HepG2 (cell line): Measurements from ENCODE around the gene CFAP61. TPM values are rescaled to one million over a fixed set of nuclear protein-coding genes. Genes with fewer than 3 reads are reported as not detected.

Experiments
- ATAC-seq: fragments of 200-7000 bp; cut with Tn5 transposase; 3 replicates; pipeline ENCODE4 v1.9.1; 2020; ENCODE audit warnings: mild to moderate bottlenecking, moderate library complexity
- BruUV-seq: library from RNA; stranded (reverse); fragments of 400-500 nt; replicated peaks from 2 replicates; lab custom pipeline; 2021; lab: Mats Ljungman, UMichigan
- CTCF ChIA-PET: fragments of 300-600 bp; formaldehyde crosslinking; extraction: SDS; loops from one replicate; lab custom pipeline; 2021; ENCODE audit warnings: low total read pairs, inconsistent platforms, low intra/inter-chr PET ratio; lab: Yijun Ruan, JAX
- POLR2A ChIA-PET: fragments of 350-600 bp; sonication (Branson Sonifier 250); formaldehyde crosslinking; loops from one replicate; lab custom pipeline; 2020; ENCODE audit warnings: antibody characterized with exemption, inconsistent platforms; lab: Yijun Ruan, JAX
- DNase-seq: peaks from one replicate; pipeline ENCODE4 v3.0.0-alpha.2; 2015; ENCODE audit warnings: low spot score
- FAIRE-seq: peaks from 3 replicates; lab custom pipeline; 2011; peaks lifted over from hg19 to GRCh38; lab: Jason Lieb, UNC
- H2AFZ ChIP-seq: one replicate; pipeline ENCODE4 v1.6.1; 2011; ENCODE audit warnings: low read length, inconsistent platforms
- H3K27ac ChIP-seq: fragments of 300-600 bp; 3 replicates; pipeline ENCODE4 v1.8.0; 2011; ENCODE audit warnings: mixed run types, mild to moderate bottlenecking, mixed read lengths, low read length, inconsistent platforms; ENCODE audit not compliant: insufficient read depth; ENCODE audit errors: extremely low read length
- H3K27me3 ChIP-seq, 2 experiments: fragments of 200-600 bp in 1 of 2; 2 replicates in 1 of 2; 3 replicates in 1 of 2; pipeline versions ENCODE4 v1.6.0 to v1.8.0; 2011; ENCODE audit warnings: low read length in 2 of 2, mild to moderate bottlenecking in 2 of 2, moderate library complexity in 2 of 2, inconsistent platforms in 1 of 2; ENCODE audit not compliant: insufficient read depth in 2 of 2, control insufficient read depth in 1 of 2
- H3K36me3 ChIP-seq, 2 experiments: fragments of 200-600 bp in 1 of 2; replicated peaks in 1 of 2; 2 replicates in 1 of 2; 3 replicates in 1 of 2; pipeline versions ENCODE4 v1.5.1 to v1.8.0; 2011; ENCODE audit warnings: low read length in 2 of 2, inconsistent platforms in 1 of 2; ENCODE audit not compliant: insufficient read depth in 2 of 2, control insufficient read depth in 1 of 2
- H3K4me1 ChIP-seq: 2 replicates; pipeline ENCODE4 v1.5.1; 2012; ENCODE audit warnings: low read length, inconsistent platforms; ENCODE audit not compliant: insufficient read depth
- H3K4me2 ChIP-seq: 2 replicates; pipeline ENCODE4 v1.6.0; 2011; ENCODE audit warnings: low read depth, low read length, inconsistent platforms
- H3K4me3 ChIP-seq, 3 experiments: fragments of 200-600 bp in 1 of 3; sonication (generic), shearing (Covaris generic) in 1 of 3; replicated peaks in 1 of 3; 2 replicates each; pipeline ENCODE4 v1.5.1; 2011 to 2016; ENCODE audit warnings: low read length in 3 of 3, inconsistent platforms in 2 of 3, low read depth in 2 of 3, mild to moderate bottlenecking in 2 of 3, control low read depth in 1 of 3, mixed read lengths in 1 of 3; ENCODE audit not compliant: insufficient read depth in 1 of 3
- H3K79me2 ChIP-seq: one replicate; pipeline ENCODE4 v1.6.1; 2011; ENCODE audit warnings: low read length, inconsistent platforms; ENCODE audit not compliant: insufficient read depth
- H3K9ac ChIP-seq: 2 replicates; pipeline ENCODE4 v1.6.0; 2011; ENCODE audit warnings: mild to moderate bottlenecking, low read depth, low read length, inconsistent platforms; ENCODE audit not compliant: insufficient read depth
- H3K9me3 ChIP-seq: 2 replicates; pipeline ENCODE4 v1.5.1; 2012; ENCODE audit warnings: mild to moderate bottlenecking, low read length
- H4K20me1 ChIP-seq: 2 replicates; pipeline ENCODE4 v1.6.0; 2011; ENCODE audit warnings: inconsistent platforms, mild to moderate bottlenecking, low read length, moderate library complexity; ENCODE audit not compliant: insufficient read depth
- ARHGAP35 ChIP-seq: sonication (generic); formaldehyde crosslinking; IDR thresholded peaks from 2 replicates; pipeline ENCODE4 v1.9.0; 2022; ENCODE audit warnings: mild to moderate bottlenecking, inconsistent platforms, moderate library complexity, missing genetic modification reagents, borderline replicate concordance
- PBX2 ChIP-seq: IDR thresholded peaks from 2 replicates; pipeline ENCODE4 v1.6.1; 2016; ENCODE audit warnings: control low read depth
- RAD51 ChIP-seq: fragments of 450-650 bp; IDR thresholded peaks from 2 replicates; pipeline ENCODE4 v1.6.1; 2016; ENCODE audit warnings: borderline replicate concordance
- RXRB ChIP-seq: IDR thresholded peaks from 2 replicates; pipeline ENCODE4 v1.6.1; 2016; ENCODE audit warnings: borderline replicate concordance, missing genetic modification reagents, missing compliant biosample characterization
- TAF1 ChIP-seq: sonication (generic); formaldehyde crosslinking; IDR thresholded peaks from 2 replicates; pipeline ENCODE4 v1.4.0; 2020; ENCODE audit warnings: missing genetic modification reagents
- USF2 ChIP-seq, 2 experiments: sonication (generic) in 1 of 2; formaldehyde crosslinking in 1 of 2; IDR thresholded peaks; 2 replicates each; pipeline versions ENCODE4 v1.5.1 to v1.6.1; 2011 to 2020; ENCODE audit warnings: borderline replicate concordance in 1 of 2, low read depth in 1 of 2, low read length in 1 of 2, mild to moderate bottlenecking in 1 of 2, missing genetic modification reagents in 1 of 2, moderate library complexity in 1 of 2
- ZNF121 ChIP-seq: sonication (generic); formaldehyde crosslinking; IDR thresholded peaks from 2 replicates; pipeline ENCODE4 v1.5.0; 2020; ENCODE audit warnings: mild to moderate bottlenecking, missing genetic modification reagents
- ZNF703 ChIP-seq: sonication (generic); formaldehyde crosslinking; IDR thresholded peaks from 2 replicates; pipeline ENCODE4 v1.5.1; 2020; ENCODE audit warnings: missing genetic modification reagents, mild to moderate bottlenecking, moderate library complexity, borderline replicate concordance
- ZNF781 ChIP-seq: sonication (generic); formaldehyde crosslinking; IDR thresholded peaks from 2 replicates; pipeline ENCODE4 v1.5.1; 2020; ENCODE audit warnings: borderline replicate concordance, mild to moderate bottlenecking, missing genetic modification reagents; ENCODE audit errors: not compliant biosample characterization
- WGBS: methylation state at CpG from one replicate; pipeline ENCODE4 v1.1.6; 2017; ENCODE audit warnings: low lambda C conversion rate; 5-methylcytosine and 5-hydroxymethylcytosine counted together
- in situ Hi-C: cut with HindIII; loops from 2 replicates; pipeline ENCODE4 v1.10.0; 2017; ENCODE audit warnings: low pct_unique_long_range_greater_than_20kb; ENCODE audit not compliant: extremely low pct_ligation_motif_present
- intact Hi-C: fragments of 100-400 bp; cut with micrococcal nuclease; formaldehyde crosslinking; loops from one replicate; pipeline ENCODE4 v1.10.0; 2022; ENCODE audit not compliant: unreplicated experiment
- polyA plus RNA-seq, 8 experiments: library from polyadenylated mRNA; depleted of rRNA in 3 of 8; stranded (reverse) in 7 of 8; unstranded in 1 of 8; fragments of >200 nt; fragmentation: Illumina TruSeq in 4 of 8; extraction: Trizol in 4 of 8; gene quantifications; 2 replicates each; pipeline versions ENCODE4 v1.2.1 to v1.2.3, GENCODE V29; 2011 to 2016; ENCODE audit warnings: low read depth in 4 of 8, missing spikeins in 1 of 8, mixed read lengths in 1 of 8; ENCODE audit not compliant: insufficient read depth in 1 of 8
- total RNA-seq, 5 experiments: library from RNA; depleted of rRNA; stranded (reverse); fragments of >200 nt; fragmentation: Illumina TruSeq; extraction: Trizol; gene quantifications; 2 replicates each; pipeline ENCODE4 v1.2.3, GENCODE V29; 2016; ENCODE audit warnings: low read depth in 1 of 5

The CFAP61 gene
- total and polyA plus RNA-seq, 2 of the 13 experiments (the other 11 are each of a cell fraction or from before 2014, with no cell fraction given), result 0.27 TPM; not detected in 1

GRCh38 chr20:20266552-20266951 is 214.2 kb downstream of the CFAP61 start:
- no peak overlapping the region for H3K27ac ChIP-seq
- no peaks in the 10 kb centered on the region for H3K4me1 ChIP-seq
- intact Hi-C loops (no loop called here), in situ Hi-C loops (no loop called here)
- ChIA-PET POLR2A (no interaction called here), CTCF (no interaction called here)
- no peak for ATAC-seq
- no peak overlapping the region for H3K4me2 ChIP-seq
- WGBS, result 11% methylated on average over 4 of the region's 4 CpGs
- H3K4me3 ChIP-seq, result no peak overlapping the region
- TF ChIP-seq USF2 (IDR thresholded peaks at IDR 0.05; ENCODE audit: low read depth, low read length), result peak; percentile 71; the same call in 1 of the 2 replicates
- no peak for TF ChIP-seq USF2 (CRISPR knock-in tag; IDR thresholded peaks at IDR 0.05; ENCODE audit: borderline replicate concordance)
- TF ChIP-seq RXRB (CRISPR knock-in tag), result no peak
- no peak for TF ChIP-seq PBX2
- peak; percentile 89 for TF ChIP-seq RAD51
- TF ChIP-seq ZNF703 (CRISPR knock-in tag), result no peak
- TF ChIP-seq ZNF121, result no peak
- no peak for TF ChIP-seq ZNF781 (CRISPR knock-in tag)
- no peak for TF ChIP-seq TAF1 (CRISPR knock-in tag)
- TF ChIP-seq ARHGAP35, result no peak
- H3K27me3 ChIP-seq, result no peaks in the 10 kb centered on the region; a peak in 1 of 5 replicates
- no peak overlapping the region for H2AFZ ChIP-seq
- DNase-seq, result no peak
- H3K36me3 ChIP-seq, result no peaks in the 10 kb centered on the region
- no peaks in the 10 kb centered on the region for H3K9me3 ChIP-seq
- BruUV-seq, result no TSS peak
- no peak for FAIRE-seq
- no peaks in the 10 kb centered on the region for H3K79me2 ChIP-seq
- no peak overlapping the region for H3K9ac ChIP-seq
- H4K20me1 ChIP-seq, result no peaks in the 10 kb centered on the region
